HTERT RPE-1 (cell line): ENCODE measurements around the gene KIF25.

Experiments
- in situ Hi-C: fragments of 300-500 bp; cut with MboI; formaldehyde crosslinking; loops from 4 replicates; pipeline ENCODE4 v1.14.3; 2020; ENCODE audit warnings: low sequenced_read_pairs

The KIF25 gene

DNA sequence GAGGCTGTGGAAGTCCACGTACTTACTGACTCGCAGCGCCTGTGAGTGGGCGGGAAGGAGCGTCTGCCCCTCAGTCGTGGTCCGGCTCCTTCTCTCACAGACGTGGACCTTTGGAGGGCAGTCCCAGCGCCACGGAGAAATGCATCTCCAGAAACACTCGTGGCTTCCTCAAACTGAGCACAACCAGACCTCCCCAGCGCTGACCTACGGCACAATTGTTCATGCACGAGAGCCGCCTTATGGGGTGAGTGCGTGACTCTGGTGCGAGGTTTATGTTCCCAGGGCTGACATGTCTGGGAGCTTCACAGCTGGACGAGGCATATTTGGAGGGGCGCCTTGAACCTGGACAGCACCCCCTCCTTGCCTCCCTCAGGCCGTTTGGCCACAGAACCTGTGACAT lies 51.8 kb downstream of the KIF25 start:
- in situ Hi-C loops, result no loop called here

DNA sequence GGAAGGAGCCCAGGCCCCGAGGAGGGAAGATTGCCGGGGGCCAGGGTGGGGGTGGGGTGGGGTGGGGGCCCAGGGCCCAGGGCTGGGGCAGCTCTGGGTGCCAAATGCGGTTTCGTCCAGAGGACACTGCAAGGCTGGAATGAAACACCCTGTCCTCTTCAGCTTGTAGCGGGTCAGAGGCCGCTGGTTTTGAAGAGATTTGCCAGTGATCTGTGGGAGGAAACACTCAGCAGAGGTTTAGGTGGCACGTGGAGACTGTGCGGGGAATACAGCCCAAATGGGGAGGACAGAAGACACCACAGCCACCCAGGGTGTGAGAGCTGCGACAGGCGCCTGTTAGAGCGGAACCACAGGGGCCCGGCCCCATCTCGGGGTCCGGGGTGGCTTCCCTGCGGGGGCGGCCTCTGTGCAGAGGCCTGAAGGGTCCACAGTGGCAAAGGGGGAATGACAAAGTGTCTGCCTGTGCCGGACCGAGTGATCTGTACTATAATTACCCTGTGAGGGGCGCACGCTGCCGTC lies 52.3 kb downstream of the KIF25 start:
- in situ Hi-C loops, result no loop called here

DNA sequence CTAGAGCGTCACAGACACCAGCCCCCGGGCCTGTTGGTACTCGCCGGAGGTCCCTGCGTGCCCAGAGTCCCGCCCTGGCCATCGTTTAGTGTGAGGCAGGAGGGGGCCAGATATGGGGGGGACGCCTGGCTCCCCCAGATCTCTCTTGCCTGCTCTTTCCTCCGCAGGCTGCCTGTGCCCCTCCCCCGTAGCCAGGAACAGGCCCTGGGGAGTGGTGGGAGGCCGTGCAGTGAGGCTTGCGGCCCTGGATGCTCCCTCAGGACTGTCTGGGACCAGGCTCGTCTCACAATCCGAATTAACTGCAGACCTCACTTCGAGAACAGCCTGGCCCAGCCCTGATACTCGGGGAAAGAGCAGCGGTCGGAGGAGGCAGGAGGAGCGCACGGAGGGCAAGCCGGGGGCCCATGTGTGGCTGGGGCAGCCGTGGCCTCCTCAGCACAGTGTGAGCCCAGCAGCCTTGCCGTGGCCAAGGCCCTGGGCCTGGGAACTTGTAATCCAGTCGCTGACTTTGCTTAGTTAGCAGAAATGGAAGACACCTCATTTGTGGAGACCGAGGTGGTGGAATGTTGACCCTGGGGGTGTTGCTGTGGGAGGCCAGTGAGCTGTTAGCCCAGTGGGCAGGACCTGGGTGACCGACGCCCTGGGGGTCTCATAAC lies 52.9 kb downstream of the KIF25 start:
- in situ Hi-C loops, result no loop called here

DNA sequence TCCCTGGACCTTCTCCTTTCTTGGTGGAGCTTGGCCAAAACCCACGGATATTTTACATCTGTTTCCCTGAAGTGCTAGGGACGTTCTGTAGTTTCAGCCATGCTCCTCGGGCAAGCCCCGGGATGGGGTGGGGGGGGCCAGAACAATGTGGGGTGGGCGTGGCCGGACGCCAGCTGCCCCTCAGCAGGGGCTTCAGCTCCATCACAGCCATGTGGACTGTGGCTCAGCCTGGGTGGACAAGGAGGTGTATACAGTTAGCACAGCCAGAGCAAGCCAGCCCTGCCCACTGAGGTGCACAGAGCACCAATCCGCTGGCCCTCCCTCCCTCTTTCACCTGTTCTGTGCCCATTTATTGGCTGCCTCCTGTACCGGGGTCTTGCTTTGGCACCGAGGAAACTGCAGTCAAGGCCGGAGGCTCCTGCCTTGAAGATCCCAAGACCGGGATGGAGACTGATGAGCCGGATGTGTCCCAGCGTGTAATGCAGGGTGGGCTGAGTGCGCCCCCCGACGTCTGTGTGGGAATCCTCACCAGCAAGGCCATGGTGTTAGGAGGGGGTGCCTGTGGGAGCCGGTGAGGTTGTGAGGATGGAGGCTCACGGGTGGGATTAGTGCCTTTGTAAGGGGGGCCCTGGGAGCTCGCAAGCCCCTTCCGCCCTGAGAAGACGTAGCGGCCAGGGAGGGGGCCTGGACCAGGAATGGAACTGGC lies 53.6 kb downstream of the KIF25 start:
- in situ Hi-C loops, result no loop called here

DNA sequence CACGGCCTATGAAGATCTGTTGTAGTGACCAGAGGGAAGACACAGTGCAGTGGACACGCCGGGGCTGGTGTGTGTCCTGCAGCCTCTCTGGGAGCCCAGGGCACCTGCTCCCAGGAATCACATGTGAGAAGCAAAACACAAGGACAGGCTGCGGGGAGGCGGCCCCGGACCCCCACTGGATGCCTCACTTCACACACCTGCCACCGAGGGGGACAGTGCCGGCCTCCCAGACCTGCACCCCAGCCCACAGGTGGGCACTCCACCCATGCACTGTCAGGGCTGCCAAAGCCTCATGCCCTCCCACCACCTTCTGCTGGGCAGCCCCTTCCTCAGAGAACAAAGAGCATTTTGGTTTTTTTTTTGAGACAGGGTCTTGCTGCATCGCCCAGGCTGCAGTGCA lies 54.2 kb downstream of the KIF25 start:
- in situ Hi-C loops, result no loop called here

DNA sequence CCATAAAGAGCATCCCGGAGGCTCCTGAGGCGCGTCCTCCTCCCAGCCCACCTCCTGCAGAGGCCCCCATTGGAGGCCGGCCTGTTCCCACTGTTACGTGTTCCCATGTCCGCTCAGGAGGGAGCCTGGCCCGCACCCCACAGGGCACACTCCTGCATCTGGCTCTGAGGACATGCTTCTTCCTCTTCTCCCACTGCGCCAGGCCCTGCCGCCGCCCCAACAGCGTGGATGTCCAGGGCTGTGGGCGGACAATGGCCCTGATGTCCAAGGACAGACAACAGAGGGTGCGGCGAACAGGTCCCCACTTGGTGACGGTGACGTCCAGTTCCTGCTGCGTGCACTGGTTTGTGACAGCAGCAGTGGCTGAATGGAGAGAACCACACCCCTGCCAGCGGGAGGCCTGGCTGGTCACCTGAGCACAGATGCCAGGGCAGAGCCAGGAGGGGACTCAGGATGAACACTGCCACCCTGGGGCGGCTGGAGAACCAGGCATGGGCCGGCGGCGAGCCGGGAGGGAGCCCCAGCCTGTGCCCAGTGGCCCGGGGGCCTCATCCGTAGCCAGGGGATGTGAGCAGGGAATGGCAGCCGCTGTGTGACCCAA lies 54.9 kb downstream of the KIF25 start:
- in situ Hi-C loops, result no loop called here

DNA sequence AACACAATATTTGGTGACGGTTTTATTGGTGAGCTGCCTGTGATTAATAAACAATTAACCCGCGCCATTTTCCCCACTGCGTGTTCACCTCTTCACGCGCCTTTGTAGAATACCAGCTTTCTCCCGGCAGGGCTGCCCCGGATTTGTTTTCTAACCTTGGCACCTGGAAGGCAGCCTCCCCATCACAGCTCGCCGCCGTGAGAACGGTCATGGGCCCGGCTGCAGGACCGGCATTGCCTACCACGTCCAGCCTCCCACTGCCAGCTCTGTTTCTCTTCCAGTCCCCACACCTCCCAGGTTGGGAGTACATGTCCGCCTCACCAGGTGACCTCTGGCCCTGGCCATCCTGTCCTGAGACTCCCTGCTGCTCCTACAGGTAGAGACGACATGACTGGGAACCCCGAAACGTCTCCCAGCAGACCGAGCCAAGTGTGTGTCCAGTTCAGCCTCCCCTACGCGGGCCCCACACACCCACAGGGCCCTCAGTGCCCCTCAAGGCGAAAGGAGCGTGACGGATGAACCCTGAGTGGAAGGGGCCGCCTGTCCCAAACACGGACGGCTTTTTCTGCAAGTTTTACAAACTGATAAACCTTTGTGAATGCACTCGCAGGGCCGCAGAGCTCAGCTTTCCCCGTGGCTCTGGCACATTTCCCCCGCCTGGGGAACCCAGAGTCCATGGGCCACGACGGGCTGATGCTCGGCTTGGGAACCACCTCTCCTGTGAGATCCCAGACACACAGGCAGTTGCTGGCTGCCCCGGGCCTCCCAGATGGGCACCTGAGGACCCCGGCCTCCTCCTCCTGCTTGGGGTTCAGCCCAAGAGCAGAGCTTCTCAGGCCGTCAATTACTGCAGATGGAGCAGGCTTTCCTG lies 55.9 kb downstream of the KIF25 start:
- in situ Hi-C loops, result no loop called here

DNA sequence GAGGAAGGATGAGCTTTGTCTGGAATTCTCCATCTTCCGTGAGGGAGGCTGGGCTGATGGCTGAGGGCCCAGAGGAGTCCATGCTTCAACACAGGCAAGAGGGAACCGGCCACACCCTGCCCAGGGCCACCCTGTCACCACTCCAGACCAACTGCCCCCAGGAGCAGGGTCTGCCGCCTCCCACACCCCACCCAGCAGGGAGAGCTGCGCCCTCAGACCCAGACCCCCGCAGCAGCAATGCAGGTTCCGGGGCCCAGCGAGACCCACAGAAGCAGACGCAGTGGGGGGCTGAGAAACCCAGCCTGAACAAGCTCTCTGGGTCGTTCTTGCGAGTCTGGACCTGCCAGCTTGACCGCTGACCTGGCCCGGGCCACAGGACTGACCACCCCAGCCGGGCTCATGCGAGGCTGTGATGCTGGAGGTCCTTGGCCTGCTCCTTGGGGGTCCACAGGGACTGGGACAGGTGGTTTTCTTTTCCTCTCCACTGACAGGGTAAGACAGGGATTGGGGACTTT lies 56.5 kb downstream of the KIF25 start:
- in situ Hi-C loops, result no loop called here

DNA sequence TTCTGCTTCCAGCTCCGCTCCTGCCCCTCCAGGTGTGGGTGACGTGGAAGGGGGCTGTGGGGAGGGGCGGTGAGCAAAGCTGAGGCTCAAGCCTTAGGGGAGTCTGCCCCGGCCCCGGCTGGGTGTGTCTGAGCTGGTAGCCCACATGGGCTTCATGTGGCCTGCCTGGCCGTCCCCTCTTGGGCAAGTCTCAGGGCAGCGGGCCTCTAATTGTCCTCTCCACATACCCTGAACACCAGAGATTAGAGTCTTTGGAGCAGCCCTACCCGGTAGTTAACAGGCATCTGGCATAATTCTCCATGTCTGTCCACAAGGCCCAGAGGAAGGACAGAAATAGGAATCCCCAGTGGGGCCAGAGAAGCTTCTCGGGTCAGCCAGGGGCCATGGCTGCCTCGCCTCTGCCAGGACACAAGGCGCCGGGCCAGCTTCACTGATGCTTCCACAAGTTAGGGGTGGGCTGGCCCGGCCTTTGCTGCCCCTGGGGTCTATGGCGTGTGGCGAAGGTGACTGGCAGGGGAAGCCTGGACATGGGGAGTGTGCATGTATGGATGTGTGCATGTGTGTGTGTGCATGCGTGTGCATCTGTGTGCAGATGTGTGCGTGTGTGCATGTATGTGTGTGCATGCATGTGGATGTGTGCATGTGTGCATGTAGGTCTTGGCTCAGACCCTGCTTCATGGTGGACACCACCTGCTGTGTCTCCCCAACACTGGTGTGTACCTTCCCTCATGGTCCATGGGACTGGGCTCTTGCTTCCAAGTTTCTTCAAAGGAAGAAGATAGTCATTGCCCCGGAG lies 57.5 kb downstream of the KIF25 start:
- in situ Hi-C loops, result no loop called here

DNA sequence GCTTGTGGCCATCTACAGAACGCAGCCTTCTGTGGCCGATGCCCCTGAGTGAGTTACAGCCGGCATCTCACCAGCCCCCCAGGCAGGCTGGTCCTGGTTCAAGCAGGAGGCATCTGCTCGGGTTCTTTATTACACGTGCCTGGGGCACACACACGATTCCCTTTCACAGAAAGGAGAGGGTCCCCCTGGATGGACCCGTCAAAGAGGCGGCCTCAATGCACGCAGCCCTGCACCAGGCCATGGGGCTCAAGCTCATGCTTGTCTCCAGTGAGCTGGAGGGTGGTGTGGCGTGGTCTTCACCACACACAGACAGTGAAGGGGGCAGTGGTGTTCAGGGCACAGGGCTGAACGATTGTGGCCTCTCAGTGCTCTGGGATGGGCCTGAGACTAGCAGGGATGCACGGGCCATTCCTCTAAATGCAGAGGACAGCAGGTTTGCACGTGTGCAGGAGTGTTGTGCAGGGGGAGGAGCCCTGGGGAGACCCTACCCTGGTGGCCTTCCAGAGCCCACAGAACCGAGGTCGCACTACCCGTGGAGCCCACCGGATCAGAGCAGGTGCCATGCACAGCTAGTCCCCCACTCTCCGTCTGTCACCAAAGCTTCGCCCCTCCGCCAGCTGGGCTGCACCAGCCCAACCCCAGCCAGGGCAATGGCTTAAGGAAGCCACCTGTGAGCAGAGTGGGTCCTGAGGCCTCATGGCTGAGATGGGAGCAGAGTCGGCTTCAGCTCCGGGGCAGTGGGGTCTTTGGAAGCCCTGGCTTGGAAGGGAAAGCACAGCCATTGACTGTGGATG lies 58.4 kb downstream of the KIF25 start:
- in situ Hi-C loops, result no loop called here

DNA sequence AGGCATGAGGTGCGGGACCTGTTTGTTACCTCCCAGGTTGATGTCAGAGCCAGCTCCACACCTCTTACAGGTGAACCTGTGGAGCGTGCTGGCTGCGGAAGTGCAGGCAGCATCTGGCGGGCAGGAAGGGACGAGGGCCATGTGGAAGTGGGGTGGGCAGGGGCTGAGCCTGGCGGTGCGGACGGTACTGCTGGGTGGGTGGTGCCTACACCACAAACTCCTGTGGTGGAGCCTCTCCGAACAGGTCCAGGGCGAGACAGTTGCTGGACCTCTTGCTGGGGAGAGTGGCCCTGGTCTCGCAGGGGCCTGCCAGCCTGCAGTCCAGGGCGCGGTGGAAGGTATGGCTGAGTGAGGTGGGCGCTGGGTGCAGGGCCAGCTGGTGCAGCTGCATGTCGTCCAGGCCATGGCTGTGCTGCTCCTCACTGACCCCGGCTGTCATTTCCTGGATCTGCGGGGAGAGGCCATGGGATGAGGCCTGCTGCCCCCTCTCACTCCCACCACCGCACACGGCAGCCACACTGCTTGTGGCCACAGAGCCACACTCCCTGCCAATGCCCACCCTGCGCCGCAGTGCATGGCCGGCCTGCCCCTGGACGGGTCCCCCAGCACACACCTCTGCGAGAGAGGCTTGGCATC lies 59.5 kb downstream of the KIF25 start:
- in situ Hi-C loops, result no loop called here

DNA sequence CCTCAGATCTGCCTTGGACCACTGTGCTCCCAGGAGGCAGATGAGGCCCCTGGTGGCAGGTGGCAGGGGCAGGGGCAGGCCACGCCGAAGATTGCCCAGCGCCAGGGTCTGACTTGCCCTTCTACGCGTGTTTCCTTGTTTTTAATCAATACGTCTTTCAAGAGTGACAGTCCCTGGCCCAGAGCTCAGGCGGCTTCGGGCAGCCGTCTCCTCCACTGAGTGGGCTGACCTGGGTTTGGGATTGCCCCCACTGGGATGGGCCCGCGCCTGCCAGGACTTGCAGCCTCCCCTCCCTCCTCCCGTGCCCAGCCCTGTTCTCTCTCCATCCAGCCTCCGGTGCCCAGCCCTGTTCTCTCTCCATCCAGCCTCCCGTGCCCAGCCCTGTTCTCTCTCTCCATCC lies 60.4 kb downstream of the KIF25 start:
- in situ Hi-C loops, result no loop called here

DNA sequence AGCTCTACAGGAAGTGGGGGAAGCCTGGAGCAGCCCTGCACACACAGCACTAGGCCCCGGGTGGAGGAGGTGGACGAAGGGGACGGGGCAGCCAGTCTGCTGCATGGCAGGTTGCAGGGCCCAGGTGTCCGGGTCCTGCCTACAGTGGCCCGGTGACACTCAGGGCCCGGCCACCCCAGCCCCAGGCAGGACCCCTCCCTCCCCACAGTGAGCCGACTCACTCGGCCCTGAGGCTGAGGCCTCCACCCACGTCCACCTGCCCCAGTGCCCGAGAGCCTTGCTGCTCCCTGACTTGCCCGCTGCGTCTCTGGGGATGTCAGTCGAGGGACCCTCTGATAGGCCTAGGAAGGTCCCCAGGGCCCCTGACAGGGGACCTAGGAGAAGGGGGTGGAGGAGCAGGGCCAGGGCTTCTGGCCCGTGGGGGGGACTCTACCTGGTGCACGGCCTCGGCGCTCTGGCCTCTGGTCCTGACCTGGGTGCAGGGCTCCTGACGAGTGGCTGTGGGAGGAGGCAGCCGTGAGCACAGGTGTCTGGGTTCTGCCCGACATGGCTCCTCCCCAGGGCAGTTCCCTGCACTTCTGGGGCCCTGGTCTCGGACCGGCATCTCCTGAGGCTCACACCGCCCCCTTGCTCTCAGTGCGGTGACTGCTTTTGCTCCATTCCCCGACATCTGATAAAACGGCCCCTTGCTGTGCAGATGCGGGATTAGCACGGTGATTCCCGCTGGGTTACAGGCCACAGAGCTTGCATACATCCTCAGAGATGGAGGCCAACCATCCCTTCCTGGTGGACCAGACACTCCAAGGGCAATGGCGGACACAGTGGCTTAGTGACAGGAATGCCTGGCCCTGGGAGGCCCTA lies 61.5 kb downstream of the KIF25 start:
- in situ Hi-C loops, result no loop called here

DNA sequence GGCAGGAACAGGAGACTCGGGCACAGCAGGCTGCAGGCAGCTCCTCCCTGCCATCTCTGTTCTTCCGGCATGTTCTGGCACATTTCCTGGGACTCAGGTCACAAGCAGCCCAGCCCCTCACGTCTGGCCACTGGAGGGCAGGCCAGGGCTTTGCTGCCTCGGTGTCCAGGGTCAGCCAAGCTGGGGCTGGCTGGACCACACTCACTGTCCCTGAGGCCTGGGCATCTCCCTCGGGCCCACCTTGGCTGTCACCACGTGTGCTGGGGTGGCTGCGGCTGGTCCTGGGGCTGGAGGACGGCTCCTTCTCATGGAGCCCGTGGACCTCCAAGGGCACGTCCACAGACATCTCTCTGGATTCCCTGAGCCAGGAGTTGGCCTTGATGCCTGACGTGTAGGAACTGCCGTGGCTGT lies 63.1 kb downstream of the KIF25 start:
- in situ Hi-C loops, result no loop called here

DNA sequence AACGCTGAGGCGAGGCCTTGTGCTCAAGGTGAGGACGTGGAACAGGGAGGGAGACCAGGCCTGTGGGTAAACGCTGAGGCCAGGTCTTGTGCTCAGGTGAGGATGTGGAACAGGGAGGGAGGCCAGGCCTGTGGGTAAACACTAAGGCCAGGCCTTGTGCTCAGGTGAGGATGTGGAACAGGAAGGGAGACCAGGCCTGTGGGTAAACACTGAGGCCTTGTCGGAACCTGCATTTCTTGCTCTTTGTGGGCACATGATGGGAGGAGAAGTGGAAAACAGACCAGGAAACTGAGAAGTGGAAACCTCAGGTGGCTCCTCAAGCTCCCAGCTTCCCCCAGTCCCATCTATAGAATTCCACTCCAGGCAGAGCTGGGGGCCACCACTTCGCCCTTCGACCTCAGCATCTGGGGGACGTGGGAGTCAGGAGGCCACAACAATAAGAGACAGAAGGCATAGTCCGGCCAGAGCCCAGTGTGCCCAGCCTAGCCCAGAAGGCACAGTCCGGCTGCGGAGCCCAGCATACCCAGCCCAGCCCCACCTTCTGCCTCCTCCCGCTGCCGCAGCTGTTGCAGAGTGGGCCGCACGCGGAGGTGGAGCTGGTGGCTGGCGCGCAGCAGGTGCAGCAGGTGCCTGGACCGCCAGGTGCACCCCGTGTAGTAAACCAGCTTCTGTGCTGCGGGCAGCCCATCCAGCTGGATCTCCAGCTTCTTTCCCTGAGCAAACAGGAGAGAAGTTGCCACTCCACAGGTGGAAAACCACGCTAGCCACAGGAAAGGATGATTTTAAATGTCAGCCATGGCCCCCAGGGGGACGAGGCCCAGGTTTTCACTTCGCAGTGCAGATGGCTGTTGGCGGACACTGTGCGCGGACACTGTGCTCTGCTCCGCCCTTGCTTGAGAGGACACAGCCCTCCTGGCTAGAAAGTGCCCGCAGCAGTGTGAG lies 64.1 kb downstream of the KIF25 start:
- in situ Hi-C loops, result no loop called here

DNA sequence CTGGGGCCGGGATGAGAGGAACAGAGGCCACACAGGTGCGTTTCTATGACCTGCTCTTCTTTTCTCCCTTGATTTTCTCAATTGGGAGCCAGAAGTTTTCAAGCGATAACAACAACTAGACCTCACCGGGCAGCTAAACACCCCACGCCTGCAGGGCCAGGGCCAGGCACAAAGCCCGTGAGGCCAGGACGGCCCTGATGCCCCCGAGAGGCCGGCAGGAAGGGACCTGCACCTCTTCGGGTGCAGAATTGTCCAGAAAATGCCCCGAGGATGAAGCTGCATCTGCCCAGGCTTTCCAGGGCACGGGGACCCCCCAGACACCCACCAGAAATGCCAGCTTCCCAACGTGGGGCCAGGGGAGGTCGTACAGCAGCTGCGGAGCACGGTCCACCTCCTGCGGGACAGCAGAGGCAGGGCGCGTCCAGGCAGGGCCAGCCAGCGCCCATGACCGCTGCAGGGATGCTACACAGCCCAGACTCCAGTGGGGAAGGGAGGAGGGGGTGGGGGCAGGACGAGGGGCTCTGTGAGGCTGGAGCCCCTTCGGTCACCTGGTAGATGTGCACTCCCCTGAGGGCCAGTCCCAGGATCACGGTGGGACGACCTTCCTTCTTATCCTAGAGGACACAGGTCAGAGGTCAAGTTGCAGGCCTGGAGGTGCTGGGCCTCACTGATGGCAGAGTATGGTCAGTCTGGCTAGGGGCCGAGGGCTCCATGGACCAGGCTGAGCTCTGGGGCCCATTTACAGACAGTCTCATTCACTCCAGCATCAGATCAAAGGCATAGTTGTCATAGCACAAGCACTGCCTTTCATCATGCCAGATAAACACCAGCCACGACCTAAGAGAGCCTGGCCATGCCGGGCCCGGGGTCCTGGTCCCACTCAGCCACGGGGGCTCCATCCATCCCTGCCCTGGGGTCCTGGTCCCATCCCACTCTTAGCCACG lies 65.1 kb downstream of the KIF25 start:
- in situ Hi-C loops, result no loop called here
